ENCODE data around the gene CD28. TPM values are rescaled to one million over a fixed set of nuclear protein-coding genes. Genes with fewer than 3 reads are reported as not detected.

CD28 gene
- total and polyA plus RNA-seq, 10 of the 15 experiments (the other 5 are each of a cell fraction or from before 2014, with no cell fraction given), result 0.03 to 0.23 (median 0.04) TPM; not detected in 7

GRCh38 chr2:203718087-203718486, 11.6 kb downstream of the CD28 start:
- Histone ChIP-seq H3K4me2 (ENCODE audit: control insufficient read depth, insufficient read depth) (no peak overlapping the region), H3K36me3 (ENCODE audit: control insufficient read depth in 2 of 2, insufficient read depth in 2 of 2, low read length in 1 of 2) (no peaks in the 10 kb centered on the region), H3K9ac (ENCODE audit: control insufficient read depth, insufficient read depth, low read length) (no peak overlapping the region), H3K27me3 (replicated peaks in 1 of 2; ENCODE audit: control insufficient read depth in 2 of 2, insufficient read depth in 2 of 2, low read length in 1 of 2) (no peaks in the 10 kb centered on the region; a peak in 1 of 4 replicates), H3K27ac (ENCODE audit: control insufficient read depth, insufficient read depth) (no peak overlapping the region), H3K9me3 (replicated peaks; ENCODE audit: control insufficient read depth, insufficient read depth, low read length) (no peaks in the 10 kb centered on the region), H2AFZ (ENCODE audit: control insufficient read depth, low read depth, low read length) (no peak overlapping the region), H3K79me2 (ENCODE audit: control insufficient read depth, insufficient read depth, low read length) (no peaks in the 10 kb centered on the region), H3K4me3 (no peak overlapping the region), H3K4me1 (ENCODE audit: control insufficient read depth, insufficient read depth, low read length) (no peaks in the 10 kb centered on the region), H4K20me1 (ENCODE audit: control insufficient read depth, insufficient read depth) (no peaks in the 10 kb centered on the region)
- ATAC-seq (no peak; the same call in 2 of the 3 replicates), DNase-seq (ENCODE audit: low read depth, low spot score) (peak; percentile 36), FAIRE-seq (no peak)
- ChIA-PET POLR2A (no interaction called here), RAD21 (ENCODE audit: unreplicated experiment) (no interaction called here), SMC1A (ENCODE audit: uncharacterized antibody, unreplicated experiment) (interaction anchor here (1.5 kb wide), 1 partner anchor 62 kb away, joined by 4 read pairs; no protein-coding TSS in a partner anchor), CTCF (no interaction called here)
- 0% methylated on average over 3 of the region's 3 CpGs for WGBS (ENCODE audit: insufficient coverage, insufficient replicate concordance, low lambda C conversion rate, missing lambda C conversion rate)
- in situ Hi-C loops (cut with MboI), result no loop called here
- 0 out of 2 replicates have a peak, but pooled peaks have one; percentile 41 for TF ChIP-seq RUNX3 (IDR thresholded peaks at IDR 0.05; ENCODE audit: low read length)
- TF ChIP-seq USF1 (IDR thresholded peaks at IDR 0.05; ENCODE audit: borderline replicate concordance, extremely low read length, insufficient read depth, low read depth, low read length), result peak; percentile 48
- TF ChIP-seq ELK1 (IDR thresholded peaks at IDR 0.05; ENCODE audit: low read depth, low read length), result no peak
- no TSS peak for BruUV-seq (replicated peaks)
- intact Hi-C loops (cut with micrococcal nuclease; ENCODE audit: unreplicated experiment), result no loop called here

Measured in GM12878 (cell line).